Endothelial cell of hepatic sinusoid (primary cell): ENCODE measurements around the gene AP3B2.

Experiments
- in situ Hi-C: cut with HindIII; loops from 2 replicates; pipeline ENCODE4 v1.10.0; 2017; ENCODE audit warnings: low sequenced_read_pairs

Gene AP3B2

GRCh38 chr15:82650046-82650670 is 59.5 kb downstream of the AP3B2 start:
- in situ Hi-C loops: no loop called here

DNA sequence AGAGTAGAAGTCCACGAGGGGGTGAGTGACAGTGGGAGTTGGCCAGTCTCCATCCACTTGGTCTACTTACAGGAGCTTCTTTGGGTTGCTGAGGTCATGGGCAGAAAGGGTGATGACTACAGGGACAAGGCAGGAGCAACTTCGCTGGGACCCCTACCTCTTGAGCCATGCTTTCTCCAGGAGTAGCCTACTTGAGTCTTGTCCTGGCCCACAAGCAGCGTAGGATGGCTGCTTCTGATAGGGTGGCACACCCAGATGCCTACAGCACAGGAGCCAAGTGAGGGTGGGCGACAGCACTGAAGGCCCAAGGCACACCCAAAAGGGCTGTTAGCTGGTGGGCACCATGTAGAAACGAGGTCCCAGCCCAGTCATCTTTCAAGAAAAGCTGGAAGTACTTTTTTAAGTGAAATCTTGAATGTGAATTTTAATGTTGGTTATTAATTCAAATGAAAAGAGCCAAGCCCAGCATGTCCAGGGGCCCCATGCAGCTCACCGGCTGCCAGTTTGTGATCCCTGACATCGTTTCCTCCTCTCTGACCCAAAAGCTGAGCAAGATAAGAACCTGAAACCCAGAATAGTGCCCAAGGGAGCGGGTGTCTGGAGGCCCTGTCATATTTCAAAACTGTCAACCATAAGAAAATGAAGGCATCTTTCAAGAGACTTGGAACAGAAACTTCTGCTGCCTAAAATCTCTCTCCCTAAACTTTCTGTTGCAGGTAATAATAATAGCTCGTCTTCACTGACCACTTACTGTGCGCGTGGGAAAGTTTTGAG is 60.3 kb downstream of the AP3B2 start:
- in situ Hi-C loops: no loop called here

DNA sequence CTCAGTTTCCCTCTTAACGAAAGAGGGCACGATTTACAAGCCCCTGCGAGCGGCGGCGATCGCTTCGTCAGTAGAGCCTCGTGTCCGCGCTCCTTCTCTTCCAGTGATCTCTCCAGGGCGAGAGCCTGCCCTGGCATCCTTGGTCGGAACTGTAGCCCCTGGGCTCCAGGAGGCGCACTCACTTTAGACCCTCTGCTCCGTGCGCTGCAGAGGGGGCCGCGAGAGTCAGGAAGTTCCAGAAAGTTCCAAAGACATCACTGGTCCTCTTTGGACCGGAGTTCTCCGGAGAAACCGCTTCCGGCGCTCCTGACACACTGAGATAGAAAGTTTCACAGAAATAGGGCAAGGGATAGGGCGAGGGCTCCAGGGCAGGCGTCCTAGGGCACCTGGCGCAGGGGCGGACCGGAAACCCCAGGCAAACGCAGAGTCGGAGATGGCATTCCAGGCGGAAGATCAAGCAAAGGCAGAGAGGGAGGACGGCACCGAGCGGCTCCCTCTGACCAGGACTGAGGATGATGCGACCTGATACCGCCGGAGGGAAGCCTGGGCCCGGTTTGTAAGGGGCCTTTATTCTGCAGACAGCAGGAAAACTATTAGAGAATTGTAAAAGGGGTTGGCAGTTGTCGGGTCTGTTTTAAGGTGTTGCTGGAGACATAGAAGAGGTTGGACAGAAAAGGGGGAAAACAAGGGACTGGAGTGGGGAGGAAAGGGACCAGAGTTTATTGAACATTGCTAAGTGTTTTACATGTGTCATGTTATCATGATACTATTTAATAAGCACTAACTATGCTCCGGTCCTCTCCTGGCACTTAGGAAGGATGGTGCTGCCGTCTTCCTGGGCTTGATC is 61.2 kb downstream of the AP3B2 start:
- in situ Hi-C loops: no loop called here

- in situ Hi-C loops: no loop called here
Measured at GRCh38 chr15:82647835-82648256, 61.8 kb downstream of the AP3B2 start.

DNA sequence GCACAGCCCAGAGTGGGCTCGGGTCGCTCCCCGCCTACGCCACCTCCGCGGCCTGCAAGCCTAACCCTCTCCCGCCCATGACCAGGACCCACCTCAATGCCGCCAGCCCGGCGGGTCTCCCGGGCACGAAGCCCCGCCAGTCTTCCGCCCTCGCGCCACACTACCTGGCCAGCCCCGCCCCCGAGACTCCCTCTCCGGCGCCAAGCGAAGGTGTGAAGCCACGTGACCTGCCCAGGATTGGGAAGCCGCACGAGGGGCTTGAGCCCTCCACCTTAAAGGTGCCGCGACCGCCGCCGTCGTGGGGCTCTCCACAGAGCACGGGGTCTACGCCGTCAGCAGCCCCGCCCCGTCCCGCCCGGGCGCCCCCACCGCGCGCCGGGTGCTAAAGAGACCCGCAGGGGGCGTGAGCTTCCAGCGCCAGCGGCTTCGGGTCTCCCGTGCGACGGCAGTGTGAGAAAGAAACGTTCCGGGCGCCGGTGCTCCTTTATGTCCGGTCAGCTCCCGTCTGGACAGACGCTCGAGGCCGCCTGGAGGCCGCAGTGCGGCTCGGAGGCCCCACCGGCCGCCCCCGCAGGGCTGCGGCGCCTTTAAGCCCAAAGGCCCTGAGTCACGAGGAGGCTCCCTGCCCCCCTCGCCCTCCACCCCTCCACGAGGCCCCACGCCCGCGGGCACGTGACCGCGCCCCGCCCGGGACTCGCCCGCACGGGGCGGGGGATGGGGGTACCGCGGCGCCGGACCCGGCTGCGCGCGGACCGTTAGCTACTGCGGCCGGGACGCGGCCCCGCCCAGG is 62.4 kb downstream of the AP3B2 start, which contains the start of gene CPEB1:
CPEB1 (minus strand) TSS at position 319 of the 790 bp plus-strand sequence. CDS start 18,904 bp downstream, outside the sequence.
- in situ Hi-C loops: no loop called here

DNA sequence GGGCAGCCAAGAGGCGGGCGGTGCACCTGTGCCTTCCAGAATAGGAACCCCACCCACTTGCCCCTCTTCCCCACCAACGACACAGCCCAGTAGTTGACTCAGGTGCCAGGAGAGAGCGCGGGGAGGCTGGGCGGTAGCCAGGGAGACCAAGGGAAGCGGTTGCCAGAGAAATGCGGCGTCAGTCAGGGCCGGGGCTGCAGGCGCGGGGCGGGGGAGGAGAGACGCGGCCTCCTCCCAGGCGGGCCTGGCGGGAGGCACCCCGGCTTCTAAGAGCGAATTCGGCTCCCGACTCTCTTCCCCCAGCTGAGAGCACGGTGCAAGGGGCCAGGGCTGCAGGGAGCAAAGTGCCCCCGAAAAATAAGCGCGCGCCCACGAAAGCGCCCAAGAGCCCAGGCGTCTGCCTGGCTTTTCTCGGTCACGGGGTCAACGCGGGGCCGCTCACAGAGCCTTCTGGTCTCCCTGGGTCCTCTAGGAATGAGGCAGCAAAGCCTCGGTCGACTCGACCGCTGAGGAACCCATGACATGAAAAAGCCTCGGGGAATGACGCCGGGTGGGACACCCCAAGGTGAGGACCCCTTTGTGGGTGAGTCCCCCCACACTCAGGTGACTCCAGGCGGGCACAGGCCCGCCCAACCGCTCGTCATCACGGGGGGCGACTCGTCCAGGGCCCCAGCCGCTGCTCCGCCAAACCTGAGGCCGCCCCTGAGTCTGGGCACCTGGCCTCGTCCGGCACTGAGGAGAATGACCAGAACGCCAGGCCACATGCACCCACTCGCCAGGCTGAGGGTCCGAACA is 63.2 kb downstream of the AP3B2 start:
- in situ Hi-C loops: no loop called here

DNA sequence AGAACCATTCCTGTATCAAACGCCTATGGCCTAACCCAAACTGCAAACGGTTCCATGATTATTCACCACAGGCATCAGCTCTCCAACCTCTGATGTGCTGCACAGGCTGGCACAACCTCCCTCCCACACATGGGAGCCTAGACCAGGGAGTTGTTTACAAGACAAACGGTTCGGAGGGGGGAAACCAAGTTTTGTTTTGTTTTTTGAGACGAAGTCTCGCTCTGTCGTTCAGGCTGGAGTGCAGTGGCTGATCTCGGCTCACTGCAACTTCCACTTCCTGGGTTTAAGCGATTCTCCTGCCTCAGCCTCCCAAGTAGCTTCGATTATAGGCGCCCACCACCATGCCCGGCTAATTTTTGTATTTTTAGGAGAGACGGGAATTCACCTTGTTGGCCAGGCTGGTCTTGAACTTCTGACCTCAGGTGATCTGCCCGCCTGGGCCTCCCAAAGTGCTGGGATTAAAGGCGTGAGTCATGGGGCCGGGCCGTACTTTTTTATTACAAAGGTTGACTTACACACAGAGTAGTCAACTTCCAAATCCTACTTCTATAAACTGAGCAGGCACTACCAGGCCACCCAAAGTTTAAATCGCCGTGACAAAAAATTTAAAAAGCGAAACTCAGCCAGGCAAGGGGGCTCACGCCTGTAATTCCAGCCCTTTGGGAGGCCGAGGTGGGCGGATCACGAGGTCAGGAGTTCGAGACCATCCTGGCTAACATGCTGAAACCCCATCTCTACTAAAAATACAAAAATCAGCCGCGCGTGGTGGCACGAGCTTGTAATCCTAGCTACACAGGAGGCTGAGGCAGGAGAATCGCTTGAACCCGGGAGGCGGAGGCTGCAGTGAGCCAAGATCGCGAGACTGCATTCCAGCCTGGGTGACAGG is 64.5 kb downstream of the AP3B2 start:
- in situ Hi-C loops: loop anchor here (5.0 kb wide), 1 partner anchor 32 kb away; no protein-coding TSS in a partner anchor

- in situ Hi-C loops: loop anchor here (5.0 kb wide), 1 partner anchor 33 kb away; no protein-coding TSS in a partner anchor
Measured at GRCh38 chr15:82643992-82644391, 65.7 kb downstream of the AP3B2 start.

GRCh38 chr15:82642656-82643055 is 67.0 kb downstream of the AP3B2 start:
- in situ Hi-C loops: loop anchor here (5.0 kb wide), 1 partner anchor 35 kb away; no protein-coding TSS in a partner anchor

- in situ Hi-C loops: loop anchor here (5.0 kb wide), 1 partner anchor 36 kb away; no protein-coding TSS in a partner anchor
Measured at GRCh38 chr15:82641129-82641798, 68.4 kb downstream of the AP3B2 start.

GRCh38 chr15:82640672-82641071 is 69.0 kb downstream of the AP3B2 start:
- in situ Hi-C loops: loop anchor here (5.0 kb wide), 1 partner anchor 37 kb away; no protein-coding TSS in a partner anchor

DNA sequence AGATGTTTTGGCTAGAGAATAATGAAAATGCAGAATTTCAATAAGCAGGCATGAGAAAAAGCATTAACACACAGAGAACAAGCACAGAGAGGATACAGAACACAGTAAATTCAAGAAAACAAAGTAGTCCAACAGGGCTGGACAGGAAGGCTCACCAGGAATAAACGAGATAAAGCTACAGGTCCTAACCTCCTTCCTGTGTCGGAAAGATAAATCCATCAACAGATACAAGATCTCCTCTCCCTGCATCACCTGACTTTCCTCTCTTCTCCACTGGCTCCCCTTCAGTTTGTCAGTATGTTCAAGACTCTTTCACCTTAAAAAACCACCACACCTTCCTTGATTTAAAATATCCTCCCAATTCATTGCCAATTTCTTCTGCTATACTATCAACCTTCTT is 73.9 kb downstream of the AP3B2 start:
- in situ Hi-C loops: no loop called here

- in situ Hi-C loops: no loop called here
Measured at GRCh38 chr15:82630033-82630432, 79.6 kb downstream of the AP3B2 start.

GRCh38 chr15:82625136-82625535 is 84.5 kb downstream of the AP3B2 start:
- in situ Hi-C loops: no loop called here

DNA sequence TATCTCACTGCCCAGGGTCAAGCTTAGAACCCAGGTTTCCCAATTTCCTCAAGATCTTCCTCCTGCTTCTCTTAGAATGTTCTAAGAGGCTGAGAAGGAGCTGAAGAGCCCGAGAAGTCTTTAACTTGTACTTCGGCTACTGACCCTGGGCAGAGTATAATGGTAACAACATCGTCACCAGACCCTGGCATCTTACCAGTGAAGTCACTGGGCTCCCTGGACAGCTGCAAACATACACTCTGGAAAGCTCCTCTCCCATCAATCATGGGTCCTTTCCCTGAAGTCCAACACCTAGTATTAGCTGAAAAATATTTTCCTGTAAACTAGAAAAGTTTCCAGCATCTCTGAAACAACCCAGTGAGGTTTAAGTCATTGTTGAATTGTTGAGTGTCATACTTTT is 85.2 kb downstream of the AP3B2 start:
- in situ Hi-C loops: no loop called here

DNA sequence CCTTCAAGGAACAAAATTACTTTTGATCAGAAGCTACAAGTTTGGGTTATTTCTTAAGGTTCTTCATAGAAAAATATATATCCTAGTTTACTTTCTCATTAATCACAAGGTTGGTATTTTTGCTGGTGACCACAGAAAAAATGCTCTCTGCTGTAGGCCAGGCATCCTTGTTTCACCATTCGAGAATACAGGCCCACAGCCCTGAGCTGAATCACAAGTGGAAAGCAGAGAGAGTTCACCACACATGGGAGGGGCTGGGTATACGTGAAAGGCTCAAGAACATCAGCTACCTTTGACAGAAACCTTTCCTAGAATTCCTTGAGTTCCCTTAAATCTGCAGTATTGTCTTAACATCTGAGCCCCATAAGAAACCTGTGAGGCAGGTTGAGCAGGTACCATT is 85.7 kb downstream of the AP3B2 start:
- in situ Hi-C loops: no loop called here

GRCh38 chr15:82621970-82622369 is 87.7 kb downstream of the AP3B2 start:
- in situ Hi-C loops: no loop called here

DNA sequence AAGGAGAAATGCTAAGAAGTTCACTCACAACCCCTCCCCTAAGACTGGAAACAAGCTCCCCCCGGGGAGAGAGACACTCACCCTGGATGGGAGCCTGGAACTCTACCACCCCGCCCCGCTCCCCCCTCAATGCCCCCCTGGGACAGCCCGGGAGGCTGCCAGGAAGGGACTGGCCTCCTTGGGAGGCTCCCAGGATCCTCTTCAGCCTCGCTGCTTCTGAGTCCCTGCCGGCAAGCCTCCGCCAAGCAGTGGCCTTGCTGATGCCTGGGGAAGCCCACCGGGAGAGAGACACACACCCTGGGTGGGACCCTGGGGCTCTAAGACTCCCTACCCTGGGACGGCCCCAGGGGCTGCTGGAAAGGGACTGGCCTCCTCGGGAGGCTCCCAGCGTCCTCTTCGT is 95.9 kb downstream of the AP3B2 start:
- in situ Hi-C loops: no loop called here
